Large intestine (tissue), 3 donors: ENCODE measurements around the gene PDZRN4. TPM values are rescaled to one million over a fixed set of nuclear protein-coding genes. Genes with fewer than 3 reads are reported as not detected.

Experiments
- DNase-seq, 2 donors: peaks; one replicate each; pipeline versions ENCODE4 v3.0.0 to v3.0.0-alpha.2; 2013
- H3K27ac ChIP-seq: one replicate; pipeline ENCODE4 v1.5.1; 2013; ENCODE audit warnings: low read length
- H3K27me3 ChIP-seq: 2 replicates; pipeline ENCODE4 v1.6.1; 2013; ENCODE audit warnings: low read length; ENCODE audit not compliant: control insufficient read depth, insufficient read depth
- H3K36me3 ChIP-seq: 2 replicates; pipeline ENCODE4 v1.6.1; 2013; ENCODE audit warnings: low read length; ENCODE audit not compliant: control insufficient read depth, insufficient read depth
- H3K4me1 ChIP-seq: one replicate; pipeline ENCODE4 v1.6.1; 2013; ENCODE audit warnings: low read length; ENCODE audit not compliant: control insufficient read depth, insufficient read depth
- H3K4me3 ChIP-seq: one replicate; pipeline ENCODE4 v1.5.1; 2013; ENCODE audit warnings: low read length
- H3K9me3 ChIP-seq: one replicate; pipeline ENCODE4 v1.6.1; 2013; ENCODE audit warnings: mild to moderate bottlenecking, low read depth, low read length, moderate library complexity; ENCODE audit not compliant: control insufficient read depth
- WGBS: methylation state at CpG from one replicate; pipeline ENCODE4 v1.1.5; 2013; ENCODE audit warnings: low lambda C conversion rate; ENCODE audit not compliant: insufficient coverage; 5-methylcytosine and 5-hydroxymethylcytosine counted together
- polyA plus RNA-seq: library from polyadenylated mRNA; unstranded; fragments of 120-200 nt; gene quantifications from one replicate; pipeline ENCODE4 v1.2.1, GENCODE V29; 2013

Gene PDZRN4
- polyA plus RNA-seq, 1 donor = 3.2 TPM

DNA sequence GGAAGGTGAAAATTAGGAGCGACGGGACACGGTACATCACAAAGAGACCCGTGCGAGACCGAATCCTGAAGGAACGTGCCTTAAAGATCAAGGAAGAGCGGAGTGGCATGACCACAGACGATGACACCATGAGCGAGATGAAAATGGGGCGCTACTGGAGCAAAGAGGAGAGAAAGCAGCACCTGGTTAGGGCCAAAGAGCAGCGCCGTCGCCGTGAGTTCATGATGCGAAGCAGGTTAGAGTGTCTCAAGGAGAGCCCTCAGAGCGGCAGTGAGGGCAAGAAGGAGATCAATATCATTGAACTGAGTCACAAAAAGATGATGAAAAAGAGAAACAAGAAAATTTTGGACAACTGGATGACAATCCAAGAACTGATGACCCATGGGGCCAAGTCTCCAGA lies 385.3 kb downstream of the PDZRN4 start:
- no peaks in the 10 kb centered on the region for H3K36me3 ChIP-seq
- H3K4me3 ChIP-seq = no peak overlapping the region
- H3K27ac ChIP-seq = no peak overlapping the region
- H3K4me1 ChIP-seq = no peaks in the 10 kb centered on the region
- WGBS = 99% methylated on average over 11 of the region's 17 CpGs
- no peaks in the 10 kb centered on the region for H3K27me3 ChIP-seq
- H3K9me3 ChIP-seq = no peaks in the 10 kb centered on the region
- no peak for DNase-seq

- Histone ChIP-seq H3K9me3 (no peaks in the 10 kb centered on the region), H3K27ac (no peak overlapping the region), H3K4me3 (no peak overlapping the region), H3K4me1 (no peaks in the 10 kb centered on the region), H3K36me3 (no peaks in the 10 kb centered on the region), H3K27me3 (no peaks in the 10 kb centered on the region)
- DNase-seq = no peak
- no CpG with 5 or more reads among the region's 1 CpG for WGBS
Measured at GRCh38 chr12:41576925-41577324, 388.8 kb downstream of the PDZRN4 start.

DNA sequence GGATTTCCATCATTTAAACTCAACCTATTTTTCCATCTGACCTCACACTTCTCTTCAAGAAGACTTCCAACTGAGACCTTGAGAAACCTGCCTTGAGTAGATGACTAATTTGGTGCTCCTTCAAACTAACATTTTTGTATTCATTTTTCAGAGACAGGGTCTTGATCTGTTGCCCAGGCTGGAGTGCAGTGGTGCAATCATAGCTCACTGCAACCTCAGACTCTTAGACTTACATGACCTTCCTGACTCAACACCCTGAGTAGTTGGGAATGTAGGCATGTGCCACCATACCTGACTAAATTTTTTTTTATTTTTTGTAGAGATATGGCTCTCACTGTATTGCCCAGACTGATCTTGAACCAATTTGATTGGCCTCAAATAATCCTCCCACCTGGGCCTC lies 389.9 kb downstream of the PDZRN4 start:
- no peak for DNase-seq

DNA sequence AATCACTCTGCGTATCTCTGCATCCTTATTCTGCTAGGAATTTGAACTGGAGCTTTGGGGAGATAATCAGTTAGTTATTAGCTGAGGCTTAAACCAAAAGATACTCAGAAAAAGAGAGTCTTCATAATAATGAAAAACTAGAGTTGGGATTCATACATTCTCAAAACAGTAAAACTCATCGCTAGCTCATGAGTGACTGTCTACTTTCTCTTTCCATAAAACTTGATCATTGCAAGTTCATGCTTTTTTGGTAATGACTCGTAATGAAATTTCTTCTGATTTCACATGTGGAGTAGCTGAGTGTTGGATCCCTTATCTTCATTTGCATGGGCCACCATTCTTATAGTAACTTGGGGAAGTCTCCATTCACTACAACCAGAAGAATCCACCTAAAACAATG lies 397.7 kb downstream of the PDZRN4 start:
- no peak for DNase-seq
- no peaks in the 10 kb centered on the region for H3K4me1 ChIP-seq
- H3K9me3 ChIP-seq = no peaks in the 10 kb centered on the region
- no peak overlapping the region for H3K27ac ChIP-seq
- no peaks in the 10 kb centered on the region for H3K36me3 ChIP-seq
- no peaks in the 10 kb centered on the region for H3K27me3 ChIP-seq
- no CpG with 5 or more reads among the region's 3 CpGs for WGBS
- no peak overlapping the region for H3K4me3 ChIP-seq

More for the DNA sequence above, 389.9 kb downstream of the PDZRN4 start:
- Histone ChIP-seq H3K36me3 (no peaks in the 10 kb centered on the region), H3K27ac (no peak overlapping the region), H3K4me1 (no peaks in the 10 kb centered on the region), H3K4me3 (no peak overlapping the region), H3K27me3 (no peaks in the 10 kb centered on the region), H3K9me3 (no peaks in the 10 kb centered on the region)

- DNase-seq = no peak
- no peak overlapping the region for H3K4me3 ChIP-seq
- no CpG with 5 or more reads among the region's 1 CpG for WGBS
Measured at GRCh38 chr12:41587574-41587973, 399.5 kb downstream of the PDZRN4 start.

DNA sequence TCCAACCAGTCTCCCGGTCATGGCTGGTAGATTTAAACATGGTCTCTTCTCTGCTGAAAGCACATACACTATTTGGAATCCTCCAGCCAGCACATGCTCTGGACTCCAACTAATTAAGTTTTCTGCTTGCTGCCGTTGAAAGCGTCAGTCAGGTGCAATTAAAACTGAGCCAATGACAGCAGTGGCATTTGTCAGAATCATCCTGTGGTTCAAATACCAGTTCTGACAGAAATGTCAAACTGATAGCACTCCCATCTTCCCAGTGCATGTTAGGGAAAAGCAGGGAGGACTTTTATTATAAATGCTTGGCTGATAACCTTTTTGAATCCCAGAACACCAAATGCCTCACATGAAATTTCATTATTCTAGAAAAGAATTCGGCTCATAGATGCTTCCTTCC lies 401.8 kb downstream of the PDZRN4 start:
- no peaks in the 10 kb centered on the region for H3K4me1 ChIP-seq
- no peak overlapping the region for H3K4me3 ChIP-seq
- no peak overlapping the region for H3K27ac ChIP-seq
- no peak for DNase-seq
- H3K36me3 ChIP-seq = no peaks in the 10 kb centered on the region
- H3K27me3 ChIP-seq = no peaks in the 10 kb centered on the region
- 80% methylated on average over 1 of the region's 4 CpGs for WGBS
- no peaks in the 10 kb centered on the region for H3K9me3 ChIP-seq

More at GRCh38 chr12:41587574-41587973, 399.5 kb downstream of the PDZRN4 start:
- no peaks in the 10 kb centered on the region for H3K9me3 ChIP-seq
- H3K27me3 ChIP-seq = no peaks in the 10 kb centered on the region
- no peaks in the 10 kb centered on the region for H3K4me1 ChIP-seq
- H3K27ac ChIP-seq = no peak overlapping the region
- H3K36me3 ChIP-seq = no peaks in the 10 kb centered on the region

GRCh38 chr12:41596190-41596589 lies 408.1 kb downstream of the PDZRN4 start:
- no peak for DNase-seq
- Histone ChIP-seq H3K36me3 (no peaks in the 10 kb centered on the region), H3K4me3 (no peak overlapping the region), H3K27me3 (no peaks in the 10 kb centered on the region), H3K4me1 (no peaks in the 10 kb centered on the region), H3K9me3 (no peaks in the 10 kb centered on the region), H3K27ac (no peak overlapping the region)
- WGBS = 67% methylated on average over 1 of the region's 4 CpGs

DNA sequence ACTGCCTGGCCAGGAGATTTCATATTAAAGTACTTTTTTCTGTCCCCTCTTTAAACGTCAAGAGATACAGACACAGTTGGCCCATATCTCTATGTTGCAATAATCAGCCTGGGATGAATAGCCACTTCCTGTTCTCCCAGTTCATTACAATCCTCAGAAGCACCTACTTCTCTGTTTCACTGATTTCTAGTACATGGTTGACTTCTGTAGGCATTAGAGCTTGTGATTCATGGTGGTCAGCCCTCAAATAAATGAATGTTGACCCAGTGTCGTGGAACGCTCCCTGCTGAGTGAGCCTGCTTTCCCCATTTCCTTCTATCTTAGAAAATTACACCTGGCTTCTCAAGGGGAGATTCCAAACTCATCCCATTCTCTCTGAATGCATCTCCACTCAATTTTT lies 416.7 kb downstream of the PDZRN4 start:
- H3K9me3 ChIP-seq = no peaks in the 10 kb centered on the region
- H3K27me3 ChIP-seq = no peaks in the 10 kb centered on the region
- H3K4me3 ChIP-seq = no peak overlapping the region
- peak in 1 of 2 donors; percentile 23 for DNase-seq
- no peaks in the 10 kb centered on the region for H3K4me1 ChIP-seq
- 33% methylated on average over 1 of the region's 3 CpGs for WGBS
- H3K36me3 ChIP-seq = no peaks in the 10 kb centered on the region
- no peak overlapping the region for H3K27ac ChIP-seq

- Histone ChIP-seq H3K27ac (no peak overlapping the region), H3K4me1 (no peaks in the 10 kb centered on the region), H3K36me3 (no peaks in the 10 kb centered on the region), H3K27me3 (no peaks in the 10 kb centered on the region), H3K9me3 (no peaks in the 10 kb centered on the region), H3K4me3 (no peak overlapping the region)
- no peak for DNase-seq
- 100% methylated on average over 1 of the region's 16 CpGs for WGBS
Measured at GRCh38 chr12:41605545-41606305, 417.6 kb downstream of the PDZRN4 start.

DNA sequence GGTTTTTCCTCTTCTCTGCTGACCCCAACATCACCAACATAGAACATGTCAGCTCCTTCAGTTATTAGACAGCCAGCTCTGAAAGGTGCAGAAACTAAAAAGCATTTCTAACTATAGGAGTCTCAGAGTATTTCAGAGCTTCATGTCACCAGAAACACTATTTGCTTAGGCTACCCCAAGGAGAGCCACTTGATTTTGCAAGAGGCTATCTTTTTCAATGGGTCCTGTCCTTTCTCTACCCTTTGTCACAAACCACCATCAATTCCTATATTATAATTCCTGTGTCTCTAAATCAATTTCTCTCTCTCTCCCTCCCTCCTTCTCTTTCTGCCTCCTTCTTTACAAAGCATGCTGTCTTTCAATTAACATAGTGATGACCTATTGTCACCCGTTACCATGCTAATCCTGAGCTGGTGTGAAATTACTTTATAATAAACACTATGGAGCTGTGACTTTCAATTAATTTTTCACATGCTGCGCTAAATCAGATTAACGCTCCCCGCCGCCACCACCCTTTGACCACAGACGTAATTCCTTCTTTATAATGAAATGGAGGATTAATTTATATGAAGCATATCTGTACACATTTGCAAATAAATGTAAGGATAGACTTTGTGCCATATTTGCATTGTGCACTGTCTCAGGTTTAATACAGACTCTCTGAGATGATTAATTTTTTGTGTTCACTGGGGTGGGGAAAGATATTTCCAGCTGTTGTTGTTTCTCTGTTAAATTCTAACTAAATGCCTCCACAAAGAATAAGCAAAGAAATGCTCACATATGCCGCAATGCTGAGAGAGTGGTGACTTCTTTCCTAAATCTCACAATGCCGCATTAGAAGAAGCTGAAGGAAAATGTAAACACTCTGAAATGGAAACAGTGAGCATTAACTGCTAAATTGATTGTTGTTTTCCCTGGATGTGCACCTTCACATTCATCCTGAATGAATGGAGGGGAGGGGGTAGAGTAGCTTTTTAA lies 418.6 kb downstream of the PDZRN4 start:
- H3K36me3 ChIP-seq = no peaks in the 10 kb centered on the region
- no peak overlapping the region for H3K4me3 ChIP-seq
- no peak for DNase-seq
- WGBS = 74% methylated on average over 3 of the region's 8 CpGs
- no peak overlapping the region for H3K27ac ChIP-seq
- H3K27me3 ChIP-seq = no peaks in the 10 kb centered on the region
- H3K9me3 ChIP-seq = no peaks in the 10 kb centered on the region
- no peaks in the 10 kb centered on the region for H3K4me1 ChIP-seq
